Sigmoid colon (tissue), 4 donors: Measurements from ENCODE around the gene CAPN5.

Source experiments
- CTCF ChIP-seq, 4 experiments: fragments of 450-650 bp in 3 of 4; fragments of 200-600 bp in 1 of 4; IDR thresholded peaks; one replicate each; pipeline ENCODE4 v1.5.1; 2016 to 2019; ENCODE audit warnings: antibody characterized with exemption in 4 of 4, mild to moderate bottlenecking in 3 of 4, moderate library complexity in 2 of 4
- EP300 ChIP-seq, 4 donors: sonication (generic); formaldehyde crosslinking; IDR thresholded peaks; one replicate each; pipeline ENCODE4 v1.6.1; 2017; ENCODE audit warnings: antibody characterized with exemption in 4 of 4
- POLR2A ChIP-seq, 2 donors: fragments of 450-650 bp; IDR thresholded peaks; one replicate each; pipeline ENCODE4 v1.6.1; 2016; ENCODE audit warnings: antibody characterized with exemption in 2 of 2, mild to moderate bottlenecking in 2 of 2, moderate library complexity in 2 of 2
- POLR2AphosphoS5 ChIP-seq, 4 donors: sonication (generic); formaldehyde crosslinking; IDR thresholded peaks; one replicate each; pipeline ENCODE4 v1.6.1; 2017; ENCODE audit warnings: antibody characterized with exemption in 4 of 4

- TF ChIP-seq CTCF (IDR thresholded peaks at IDR 0.05), result no peak
- TF ChIP-seq POLR2AphosphoS5 (IDR thresholded peaks at IDR 0.05), result no peak
- no peak for TF ChIP-seq EP300 (IDR thresholded peaks at IDR 0.05)
- TF ChIP-seq POLR2A (IDR thresholded peaks at IDR 0.05), result no peak
Observed at GRCh38 chr11:77072851-77073327, 6.1 kb downstream of the CAPN5 start.
